Tibial nerve (tissue), 4 donors: Measurements from ENCODE around the gene ERVK3-1. TPM values are rescaled to one million over a fixed set of nuclear protein-coding genes. Genes with fewer than 3 reads are reported as not detected.
A peak's percentile ranks its signal among the peaks of the same experiment; 100 is the strongest.

Experiments
- DNase-seq, 2 donors: peaks; one replicate each; pipeline ENCODE4 v3.0.0-alpha.2; 2019; ENCODE audit warnings: low spot score in 2 of 2
- H3K27ac ChIP-seq, 4 donors: fragments of 200-600 bp; sonication (generic) in 3 of 4; one replicate each; pipeline ENCODE4 v1.5.1; 2017 to 2019; ENCODE audit warnings: mild to moderate bottlenecking in 1 of 4
- H3K27me3 ChIP-seq, 2 donors: fragments of 200-600 bp; sonication (generic) in 1 of 2; one replicate each; pipeline versions ENCODE4 v1.5.1 to v1.6.0; 2017 to 2019
- H3K36me3 ChIP-seq, 3 donors: fragments of 200-600 bp; sonication (generic); one replicate each; pipeline ENCODE4 v1.5.1; 2018 to 2019
- H3K4me1 ChIP-seq, 4 donors: fragments of 200-600 bp; sonication (generic) in 3 of 4; one replicate each; pipeline ENCODE4 v1.5.1; 2017 to 2019
- H3K4me3 ChIP-seq, 4 donors: fragments of 200-600 bp; sonication (generic) in 3 of 4; one replicate each; pipeline ENCODE4 v1.5.1; 2017 to 2019; ENCODE audit warnings: mild to moderate bottlenecking in 1 of 4, moderate library complexity in 1 of 4
- H3K9me3 ChIP-seq, 4 donors: fragments of 200-600 bp; sonication (generic) in 3 of 4; one replicate each; pipeline ENCODE4 v1.5.1; 2017 to 2019
- CTCF ChIP-seq, 5 experiments: fragments of 200-600 bp in 3 of 5; fragments of 450-650 bp in 2 of 5; sonication (generic) in 3 of 5; IDR thresholded peaks; one replicate each; pipeline ENCODE4 v1.5.1; 2016 to 2019; ENCODE audit warnings: antibody characterized with exemption in 5 of 5, mild to moderate bottlenecking in 3 of 5, moderate library complexity in 2 of 5
- EP300 ChIP-seq, 2 donors: sonication (generic); formaldehyde crosslinking; IDR thresholded peaks; one replicate each; pipeline ENCODE4 v1.6.1; 2017; ENCODE audit warnings: antibody characterized with exemption in 2 of 2, mild to moderate bottlenecking in 1 of 2
- POLR2A ChIP-seq, 2 donors: fragments of 450-650 bp; IDR thresholded peaks; one replicate each; pipeline ENCODE4 v1.6.1; 2017; ENCODE audit warnings: antibody characterized with exemption in 2 of 2, mild to moderate bottlenecking in 2 of 2, moderate library complexity in 2 of 2
- WGBS, 2 donors: methylation state at CpG; one replicate each; pipeline ENCODE4 v1.1.5; 2018; 5-methylcytosine and 5-hydroxymethylcytosine counted together
- small RNA-seq: library from RNA; depleted of rRNA; stranded (forward); fragments of <200 nt; gene quantifications from one replicate; pipeline ENCODE3, GENCODE V24; 2016
- total RNA-seq, 4 donors: library from RNA; depleted of rRNA; stranded (reverse); fragments of >200 nt; gene quantifications; one replicate each; pipeline ENCODE4 v1.1.0, GENCODE V29; 2016

The ERVK3-1 gene
- total RNA-seq, 4 donors from 2014 or later: 30.0 to 59.2 (median 45.9) TPM

DNA sequence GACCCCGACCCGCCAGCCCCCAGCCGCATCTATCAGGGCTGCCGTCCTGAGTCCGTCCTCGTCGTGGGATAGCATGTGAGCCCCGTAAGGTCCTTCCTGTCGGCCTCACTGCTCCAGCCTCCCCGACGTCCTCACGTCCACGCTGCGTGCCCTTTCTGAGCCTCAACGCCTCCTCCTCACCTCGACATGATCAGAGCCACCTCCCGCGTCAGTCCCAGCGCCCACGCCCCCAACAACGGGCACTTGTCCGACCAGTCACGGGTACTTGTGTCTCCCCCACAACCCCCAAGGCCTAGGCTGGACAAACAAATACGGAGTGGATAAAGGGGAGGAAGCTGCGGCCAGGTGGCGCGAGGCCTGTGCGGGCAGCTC is 56.7 kb downstream of the ERVK3-1 start:
- H3K4me3 ChIP-seq: peak overlapping the region; percentile 61 to 84 (median 76)
- no peak for DNase-seq
- H3K27me3 ChIP-seq: peaks cover 0 to 4% of the 10 kb centered on the region in 2 donors
- 3 to 4% methylated on average over 28 of the region's 28 CpGs for WGBS, 2 donors
- peak overlapping the region; percentile 80 to 97 (median 94) for H3K27ac ChIP-seq
- no peaks in the 10 kb centered on the region for H3K9me3 ChIP-seq
- peaks cover 0 to 24% (median 9%) of the 10 kb centered on the region in 4 donors for H3K4me1 ChIP-seq
- peaks cover 0 to 37% (median 0%) of the 10 kb centered on the region in 3 donors for H3K36me3 ChIP-seq
- no peak for TF ChIP-seq CTCF (IDR thresholded peaks at IDR 0.05)
- no peak for TF ChIP-seq POLR2A (IDR thresholded peaks at IDR 0.05)
- no peak for TF ChIP-seq EP300 (IDR thresholded peaks at IDR 0.05)

- TF ChIP-seq CTCF (IDR thresholded peaks at IDR 0.05) (peak in 2 of 5 experiments; percentile 46 to 48), EP300 (IDR thresholded peaks at IDR 0.05) (peak; percentile 91 to 93), POLR2A (IDR thresholded peaks at IDR 0.05) (peak; percentile 10 to 49)
- H3K27ac ChIP-seq: peak within 1 kb of the TSS; percentile 80 to 97 (median 94)
- H3K36me3 ChIP-seq: peaks cover 0 to 37% (median 0%) of the 10 kb centered on the region in 3 donors
- peak; percentile 93 for DNase-seq
- peak within 1 kb of the TSS; percentile 61 to 84 (median 76) for H3K4me3 ChIP-seq
- H3K9me3 ChIP-seq: no peaks in the 10 kb centered on the region
- 0 to 1% methylated on average over 18 to 48 of the region's 74 CpGs for WGBS, 2 donors
- H3K27me3 ChIP-seq: no peaks in the 10 kb centered on the region
- H3K4me1 ChIP-seq: peaks cover 0 to 19% (median 6%) of the 10 kb centered on the region in 4 donors
These were observed 57.3 kb downstream of the ERVK3-1 start, which contains the start of gene ZNF497 for GRCh38 chr19:58362272-58362994. Gene ZNF497 (minus strand): TSS chr19:58362751. CDS start chr19:58357635, 5,116 bp downstream.

GRCh38 chr19:58364146-58364545 is 59.0 kb downstream of the ERVK3-1 start:
- peaks cover 0 to 35% (median 0%) of the 10 kb centered on the region in 3 donors for H3K36me3 ChIP-seq
- DNase-seq: no peak
- no peaks in the 10 kb centered on the region for H3K9me3 ChIP-seq
- H3K4me3 ChIP-seq: no peak overlapping the region
- no peaks in the 10 kb centered on the region for H3K27me3 ChIP-seq
- H3K4me1 ChIP-seq: peaks cover 0 to 16% (median 5%) of the 10 kb centered on the region in 4 donors
- no peak for TF ChIP-seq CTCF (IDR thresholded peaks at IDR 0.05)
- TF ChIP-seq POLR2A (IDR thresholded peaks at IDR 0.05): no peak
- TF ChIP-seq EP300 (IDR thresholded peaks at IDR 0.05): no peak
- H3K27ac ChIP-seq: no peak overlapping the region
- 71 to 82% methylated on average over 5 of the region's 5 CpGs for WGBS, 2 donors

Small RNA genes lying within 50 kb of the gene (small RNA-seq; reads per million reads assigned to genes)
- not detected for gene MIR6806
- gene RNA5SP473: not detected

Other genes with a start within 250 kb of the ERVK3-1 start
- gene ZNF135, start 246.1 kb upstream of the ERVK3-1 start, total RNA-seq: 10 to 100 TPM in 1 of 4 donors, 1 to 10 TPM in 3; 6.7 to 11.1 (median 9.5) TPM
- 100 to 1,000 TPM; 109 to 158 (median 129) TPM for gene ZSCAN18, start 207.1 kb upstream of the ERVK3-1 start, total RNA-seq
- gene ZNF329, start 154.6 kb upstream of the ERVK3-1 start, total RNA-seq: 10 to 100 TPM in 2 of 4 donors, 1 to 10 TPM in 2; 9.3 to 14.0 (median 9.9) TPM
- 10 to 100 TPM; 27.3 to 38.8 (median 33.8) TPM for gene ZNF274, start 122.3 kb upstream of the ERVK3-1 start, total RNA-seq
- 10 to 100 TPM; 35.2 to 55.2 (median 53.3) TPM for gene ZNF544, start 76.5 kb upstream of the ERVK3-1 start, total RNA-seq
- 10 to 100 TPM in 1 of 4 donors, 1 to 10 TPM in 3; 8.0 to 11.2 (median 8.6) TPM for gene ZNF8, start 26.4 kb upstream of the ERVK3-1 start, total RNA-seq
- gene ZSCAN22, start 21.6 kb downstream of the ERVK3-1 start, total RNA-seq: 1 to 10 TPM; 2.2 to 4.8 (median 4.2) TPM
- gene A1BG, start 48.1 kb downstream of the ERVK3-1 start, total RNA-seq: 100 to 1,000 TPM in 1 of 4 donors, 10 to 100 TPM in 3; 86.1 to 165 (median 97.6) TPM
- gene ZNF497, start 57.4 kb downstream of the ERVK3-1 start, total RNA-seq: 1 to 10 TPM; 2.9 to 6.5 (median 3.9) TPM
- gene ZNF837, start 75.7 kb downstream of the ERVK3-1 start, total RNA-seq: 1 to 10 TPM; 1.3 to 6.9 (median 2.6) TPM
- 1,000 to 10,000 TPM; 1,161 to 1,574 (median 1,263) TPM for gene RPS5, start 81.9 kb downstream of the ERVK3-1 start, total RNA-seq
- not detected for gene RNF225, start 90.3 kb downstream of the ERVK3-1 start, total RNA-seq
- 10 to 100 TPM; 16.4 to 24.6 (median 20.9) TPM for gene ZNF584, start 103.3 kb downstream of the ERVK3-1 start, total RNA-seq
- gene ZNF132, start 134.8 kb downstream of the ERVK3-1 start, total RNA-seq: 10 to 100 TPM in 2 of 4 donors, 1 to 10 TPM in 2; 5.0 to 12.6 (median 8.2) TPM
- gene ZNF324B, start 146.2 kb downstream of the ERVK3-1 start, total RNA-seq: 10 to 100 TPM; 13.6 to 23.4 (median 15.5) TPM
- 10 to 100 TPM; 23.6 to 33.5 (median 30.2) TPM for gene ZNF324, start 161.7 kb downstream of the ERVK3-1 start, total RNA-seq
- 10 to 100 TPM; 18.4 to 31.6 (median 26.2) TPM for gene ZNF446, start 171.0 kb downstream of the ERVK3-1 start, total RNA-seq
- 10 to 100 TPM; 10.5 to 17.7 (median 13.4) TPM for gene SLC27A5, start 206.6 kb downstream of the ERVK3-1 start, total RNA-seq
- 10 to 100 TPM in 3 of 4 donors, 1 to 10 TPM in 1; 9.8 to 16.5 (median 12.6) TPM for gene ZBTB45, start 214.4 kb downstream of the ERVK3-1 start, total RNA-seq
- gene TRIM28, start 238.7 kb downstream of the ERVK3-1 start, total RNA-seq: 100 to 1,000 TPM; 136 to 299 (median 159) TPM
- gene CHMP2A, start 249.7 kb downstream of the ERVK3-1 start, total RNA-seq: 100 to 1,000 TPM in 3 of 4 donors, 10 to 100 TPM in 1; 90.0 to 146 (median 128) TPM